T-cell (primary cell): ENCODE results near the gene KDF1. TPM values are rescaled to one million over a fixed set of nuclear protein-coding genes. Genes with fewer than 3 reads are reported as not detected.
A peak's percentile ranks its signal among the peaks of the same experiment; 100 is the strongest.

Experiments used
- ATAC-seq, 4 experiments: fragments of 200-7000 bp in 3 of 4; fragments of 150-1000 bp in 1 of 4; cut with Tn5 transposase; replicated peaks in 1 of 4; 1 replicate in 3 of 4; 2 replicates in 1 of 4; pipeline ENCODE4 v1.10.0; 2021; ENCODE audit warnings: moderate library complexity in 3 of 4, mild to moderate bottlenecking in 2 of 4, moderate number of reproducible peaks in 1 of 4
- CTCF ChIA-PET, 2 donors: fragments of 300-600 bp; sonication (Branson Sonifier 250); formaldehyde crosslinking; loops; one replicate each; lab custom pipeline; 2022; ENCODE audit warnings: antibody characterized with exemption in 2 of 2; lab: Charles Lee
- POLR2A ChIA-PET, 2 donors: fragments of 300-600 bp; sonication (Branson Sonifier 250); formaldehyde crosslinking; loops; one replicate each; lab custom pipeline; 2022; ENCODE audit warnings: antibody characterized with exemption in 2 of 2; lab: Charles Lee
- DNase-seq, 35 experiments: peaks; one replicate each; pipeline versions ENCODE4 v3.0.0 to v3.0.0-alpha.2; 2013 to 2023
- H3K27ac ChIP-seq: one replicate; pipeline ENCODE4 v1.5.1; 2013; ENCODE audit warnings: low read length
- H3K27me3 ChIP-seq, 2 experiments: replicated peaks in 1 of 2; 1 replicate in 1 of 2; 2 replicates in 1 of 2; pipeline versions ENCODE4 v1.6.1 to v1.7.0; 2013; ENCODE audit warnings: low read length in 1 of 2, mixed read lengths in 1 of 2; ENCODE audit not compliant: control insufficient read depth in 2 of 2, insufficient read depth in 2 of 2; ENCODE audit errors: extremely low read depth in 1 of 2
- H3K36me3 ChIP-seq, 2 donors: 1 replicate in 1 of 2; 2 replicates in 1 of 2; pipeline versions ENCODE4 v1.6.1 to v1.7.0; 2013; ENCODE audit warnings: low read length in 1 of 2; ENCODE audit not compliant: control insufficient read depth in 2 of 2, insufficient read depth in 1 of 2; ENCODE audit errors: extremely low read depth in 1 of 2
- H3K4me1 ChIP-seq, 2 experiments: 1 replicate in 1 of 2; 2 replicates in 1 of 2; pipeline versions ENCODE4 v1.6.1 to v1.7.0; 2013; ENCODE audit warnings: low read length in 2 of 2, mixed read lengths in 1 of 2; ENCODE audit not compliant: insufficient read depth in 2 of 2, control insufficient read depth in 1 of 2; ENCODE audit errors: extremely low read depth in 1 of 2
- H3K4me3 ChIP-seq, 2 donors: 1 replicate in 1 of 2; 2 replicates in 1 of 2; pipeline versions ENCODE4 v1.5.1 to v1.7.0; 2013; ENCODE audit warnings: mild to moderate bottlenecking in 2 of 2, low read length in 1 of 2, moderate library complexity in 1 of 2; ENCODE audit not compliant: control insufficient read depth in 1 of 2; ENCODE audit errors: extremely low read depth in 1 of 2
- H3K9me3 ChIP-seq: 2 replicates; pipeline ENCODE4 v1.7.0; 2013
- H3K27ac Mint-ChIP-seq, 2 donors: one replicate each; pipeline ENCODE4 v1.8.0; 2020 to 2021; ENCODE audit warnings: mild to moderate bottlenecking in 2 of 2, mixed read lengths in 2 of 2
- H3K27me3 Mint-ChIP-seq, 2 donors: one replicate each; pipeline ENCODE4 v1.8.0; 2021 to 2022; ENCODE audit warnings: mixed read lengths in 2 of 2
- H3K36me3 Mint-ChIP-seq: one replicate; pipeline ENCODE4 v1.8.0; 2021; ENCODE audit warnings: mixed read lengths
- H3K4me1 Mint-ChIP-seq, 3 donors: one replicate each; pipeline ENCODE4 v1.8.0; 2020 to 2022; ENCODE audit warnings: mixed read lengths in 3 of 3, mild to moderate bottlenecking in 1 of 3
- H3K4me3 Mint-ChIP-seq, 3 donors: one replicate each; pipeline ENCODE4 v1.8.0; 2020 to 2022; ENCODE audit warnings: mild to moderate bottlenecking in 3 of 3, mixed read lengths in 3 of 3, moderate library complexity in 3 of 3
- H3K9me3 Mint-ChIP-seq, 3 donors: one replicate each; pipeline ENCODE4 v1.8.0; 2020 to 2022; ENCODE audit warnings: mixed read lengths in 3 of 3
- WGBS: methylation state at CpG from one replicate; pipeline ENCODE4 v1.1.5; 2013; ENCODE audit warnings: missing lambda C conversion rate; ENCODE audit not compliant: insufficient coverage; 5-methylcytosine and 5-hydroxymethylcytosine counted together
- total RNA-seq, 35 experiments: library from RNA in 6 of 35; stranded (reverse) in 6 of 35; fragments of 120-200 nt in 1 of 35; gene quantifications; one replicate each; pipeline versions ENCODE4 v1.2.1 to v1.2.4 and lab custom pipeline; 2013 to 2026

KDF1 gene
- total RNA-seq, 5 donors from 2014 or later (not counting 1 experiment from before 2014, with no cell fraction given), result 0.84 to 2.8 (median 2.3) TPM

- DNase-seq, result no peak
- ATAC-seq, result peak in 2 of 4 experiments; percentile 8 to 9
Observed at GRCh38 chr1:26900815-26901511, 59.3 kb downstream of the KDF1 start.

GRCh38 chr1:26900001-26900814 lies 60.1 kb downstream of the KDF1 start, which contains the start of gene GPATCH3:
TSS of gene GPATCH3 (minus strand) at chr1:26900467. CDS start at chr1:26900442, 25 bp downstream.
- H3K36me3 ChIP-seq, result peaks cover 3 to 23% of the 10 kb centered on the region in 2 donors
- H3K36me3 Mint-ChIP-seq, result peaks cover 15% of the 10 kb centered on the region
- H3K4me1 ChIP-seq, result peaks cover 15 to 21% of the 10 kb centered on the region in 2 experiments
- no peaks in the 10 kb centered on the region for H3K9me3 ChIP-seq
- ChIA-PET CTCF (interaction anchor here (0.6 to 2.3 kb wide), 6 partner anchors 10 to 1389 kb away, joined by 3 to 11 read pairs (median 6); partner anchors contain the start of gene GPN2 (in 1 of the 2)), POLR2A (interaction anchor here (0.6 to 2.6 kb wide), 6 partner anchors 10 to 1903 kb away, joined by 4 to 13 read pairs (median 6); partner anchors contain the start of genes GPN2 (in 2 of the 2) and NUDC (in 1 of the 2))
- H3K9me3 Mint-ChIP-seq, result no peaks in the 10 kb centered on the region
- H3K27me3 ChIP-seq, result no peaks in the 10 kb centered on the region
- H3K27ac ChIP-seq, result peak within 1 kb of the TSS; percentile 78
- H3K27me3 Mint-ChIP-seq, result no peaks in the 10 kb centered on the region
- WGBS, result under 1% methylated on average over 46 of the region's 50 CpGs
- H3K27ac Mint-ChIP-seq, result peak within 1 kb of the TSS; percentile 99
- ATAC-seq (peak; percentile 92 to 96 (median 94)), DNase-seq (peak; percentile 71 to 94 (median 83))
- H3K4me3 ChIP-seq, result peak within 1 kb of the TSS; percentile 70 to 92
- H3K4me1 Mint-ChIP-seq, result peaks cover 27 to 41% (median 31%) of the 10 kb centered on the region in 3 donors
- H3K4me3 Mint-ChIP-seq, result peak within 1 kb of the TSS; percentile 95 to 97 (median 97)

More at GRCh38 chr1:26900815-26901511, 59.3 kb downstream of the KDF1 start:
- Mint-ChIP-seq H3K27ac (peak overlapping the region; percentile 99), H3K36me3 (peaks cover 13% of the 10 kb centered on the region), H3K27me3 (no peaks in the 10 kb centered on the region), H3K4me1 (peaks cover 27 to 41% (median 31%) of the 10 kb centered on the region in 3 donors), H3K4me3 (peak overlapping the region; percentile 95 to 97 (median 97)), H3K9me3 (no peaks in the 10 kb centered on the region)
- ChIA-PET CTCF (interaction anchor here (0.6 to 2.3 kb wide), 7 partner anchors 11 to 1388 kb away, joined by 3 to 11 read pairs (median 6); partner anchors contain the start of gene GPN2 (in 1 of the 2)), POLR2A (interaction anchor here (0.6 to 2.6 kb wide), 7 partner anchors 10 to 1902 kb away, joined by 4 to 13 read pairs (median 5); partner anchors contain the start of genes GPN2 (in 2 of the 2), NUDC (in 1 of the 2) and RSRP1 (in 1 of the 2))
- 60% methylated on average over 1 of the region's 18 CpGs for WGBS
- peaks cover 3 to 18% of the 10 kb centered on the region in 2 donors for H3K36me3 ChIP-seq
- H3K9me3 ChIP-seq, result no peaks in the 10 kb centered on the region
- peak overlapping the region; percentile 70 to 92 for H3K4me3 ChIP-seq
- peak overlapping the region; percentile 78 for H3K27ac ChIP-seq
- peaks cover 15 to 21% of the 10 kb centered on the region in 2 experiments for H3K4me1 ChIP-seq
- H3K27me3 ChIP-seq, result no peaks in the 10 kb centered on the region

Other genes with a start within 250 kb of the KDF1 start
- gene PIGV, start 172.5 kb downstream of the KDF1 start, total RNA-seq, result 10 to 100 TPM; 10.3 to 24.0 (median 20.3) TPM
- gene ZDHHC18, start 133.8 kb downstream of the KDF1 start, total RNA-seq, result 10 to 100 TPM; 41.1 to 59.9 (median 50.6) TPM
- 1 to 10 TPM in 4 of 5 donors, under 1 TPM in 1; 0.28 to 1.7 (median 1.6) TPM for gene SFN, start 97.3 kb downstream of the KDF1 start, total RNA-seq
- 10 to 100 TPM; 30.8 to 35.7 (median 32.7) TPM for gene GPN2, start 70.2 kb downstream of the KDF1 start, total RNA-seq
- 10 to 100 TPM; 23.6 to 28.6 (median 27.6) TPM for gene GPATCH3, start 60.0 kb downstream of the KDF1 start, total RNA-seq
- not detected for gene NR0B2, start 46.5 kb downstream of the KDF1 start, total RNA-seq
- 10 to 100 TPM; 39.1 to 45.7 (median 43.2) TPM for gene NUDC, start 38.7 kb downstream of the KDF1 start, total RNA-seq
- gene TRNP1, start 33.2 kb upstream of the KDF1 start, total RNA-seq, result under 1 TPM in 3 of 5 donors, not detected in 2; 0.26 to 0.53 (median 0.38) TPM
- gene TENT5B, start 52.4 kb upstream of the KDF1 start, total RNA-seq, result under 1 TPM in 3 of 5 donors, not detected in 2; 0.13 to 0.28 (median 0.23) TPM
- 10 to 100 TPM; 14.6 to 24.4 (median 18.5) TPM for gene SLC9A1, start 194.7 kb upstream of the KDF1 start, total RNA-seq